CD14-positive monocyte (primary cell): ENCODE measurements around the gene SYNGR4. TPM values are rescaled to one million over a fixed set of nuclear protein-coding genes. Genes with fewer than 3 reads are reported as not detected.

Source experiments
- DNase-seq, 3 donors: peaks; one replicate each; pipeline ENCODE4 v3.0.0-alpha.2; 2011 to 2022
- H2AFZ ChIP-seq: 2 replicates; pipeline ENCODE4 v1.6.0; 2012; ENCODE audit warnings: mild to moderate bottlenecking, low read depth, low read length, inconsistent platforms; ENCODE audit not compliant: insufficient read depth, poor library complexity, severe bottlenecking
- H3K27ac ChIP-seq, 2 donors: 1 replicate in 1 of 2; 2 replicates in 1 of 2; pipeline ENCODE4 v1.5.1; 2012 to 2013; ENCODE audit warnings: low read length in 2 of 2, control low read depth in 1 of 2, inconsistent platforms in 1 of 2, low read depth in 1 of 2, mild to moderate bottlenecking in 1 of 2
- H3K27me3 ChIP-seq, 2 donors: one replicate each; pipeline versions ENCODE4 v1.6.0 to v1.6.1; 2011 to 2013; ENCODE audit warnings: low read length in 2 of 2; ENCODE audit not compliant: control insufficient read depth in 2 of 2, insufficient read depth in 2 of 2
- H3K36me3 ChIP-seq, 2 donors: replicated peaks in 1 of 2; 1 replicate in 1 of 2; 2 replicates in 1 of 2; pipeline versions ENCODE4 v1.5.1 to v1.6.1; 2012 to 2013; ENCODE audit warnings: low read length in 2 of 2, control low read depth in 1 of 2, inconsistent platforms in 1 of 2, mild to moderate bottlenecking in 1 of 2; ENCODE audit not compliant: insufficient read depth in 2 of 2, control insufficient read depth in 1 of 2
- H3K4me1 ChIP-seq, 2 donors: 1 replicate in 1 of 2; 2 replicates in 1 of 2; pipeline versions ENCODE4 v1.5.1 to v1.6.1; 2012 to 2013; ENCODE audit warnings: low read length in 2 of 2, control low read depth in 1 of 2, inconsistent platforms in 1 of 2, mild to moderate bottlenecking in 1 of 2, moderate library complexity in 1 of 2; ENCODE audit not compliant: insufficient read depth in 2 of 2, control insufficient read depth in 1 of 2
- H3K4me2 ChIP-seq: replicated peaks from 2 replicates; pipeline ENCODE3; 2012; ENCODE audit warnings: low read length, moderate library complexity, mild to moderate bottlenecking; ENCODE audit not compliant: poor library complexity, severe bottlenecking; ENCODE audit errors: extremely low read depth
- H3K4me3 ChIP-seq, 3 experiments: fragments of 200-600 bp in 1 of 3; sonication (generic) in 1 of 3; replicated peaks in 1 of 3; 1 replicate in 2 of 3; 2 replicates in 1 of 3; pipeline ENCODE4 v1.5.1; 2011 to 2013; ENCODE audit warnings: low read length in 3 of 3, mild to moderate bottlenecking in 3 of 3, control low read depth in 2 of 3, low read depth in 2 of 3, inconsistent platforms in 1 of 3, moderate library complexity in 1 of 3
- H3K79me2 ChIP-seq: 2 replicates; pipeline ENCODE4 v1.6.0; 2012; ENCODE audit warnings: mild to moderate bottlenecking, control low read depth, inconsistent platforms, low read length, moderate library complexity; ENCODE audit not compliant: insufficient read depth
- H3K9ac ChIP-seq: 2 replicates; pipeline ENCODE4 v1.6.0; 2017; ENCODE audit warnings: low read length, mild to moderate bottlenecking; ENCODE audit not compliant: insufficient read depth, poor library complexity, severe bottlenecking
- H3K9me3 ChIP-seq, 2 donors: replicated peaks in 1 of 2; 1 replicate in 1 of 2; 2 replicates in 1 of 2; pipeline versions ENCODE4 v1.5.1 to v1.6.1; 2012 to 2013; ENCODE audit warnings: low read length in 2 of 2, control low read depth in 1 of 2; ENCODE audit not compliant: control insufficient read depth in 1 of 2, insufficient read depth in 1 of 2
- H4K20me1 ChIP-seq: 2 replicates; pipeline ENCODE4 v1.6.0; 2012; ENCODE audit warnings: mild to moderate bottlenecking, low read length, control low read depth, moderate library complexity; ENCODE audit not compliant: insufficient read depth
- H3K27ac Mint-ChIP-seq, 7 donors: one replicate each; pipeline ENCODE4 v1.8.0; 2020; ENCODE audit warnings: mild to moderate bottlenecking in 7 of 7, mixed read lengths in 7 of 7, moderate library complexity in 6 of 7, inconsistent platforms in 2 of 7
- H3K27me3 Mint-ChIP-seq, 3 donors: one replicate each; pipeline ENCODE4 v1.8.0; 2021 to 2022; ENCODE audit warnings: low read depth in 3 of 3, mild to moderate bottlenecking in 3 of 3, mixed read lengths in 3 of 3, moderate library complexity in 3 of 3, inconsistent platforms in 1 of 3
- H3K36me3 Mint-ChIP-seq, 2 donors: one replicate each; pipeline ENCODE4 v1.8.0; 2020; ENCODE audit warnings: mixed read lengths in 2 of 2, inconsistent platforms in 1 of 2, mild to moderate bottlenecking in 1 of 2
- H3K4me1 Mint-ChIP-seq: one replicate; pipeline ENCODE4 v1.8.0; 2020; ENCODE audit warnings: mild to moderate bottlenecking, mixed read lengths
- H3K4me3 Mint-ChIP-seq, 2 donors: one replicate each; pipeline ENCODE4 v1.8.0; 2020; ENCODE audit warnings: mild to moderate bottlenecking in 2 of 2, mixed read lengths in 2 of 2, moderate library complexity in 1 of 2
- H3K9me3 Mint-ChIP-seq, 7 donors: one replicate each; pipeline ENCODE4 v1.8.0; 2020 to 2022; ENCODE audit warnings: mixed read lengths in 7 of 7, mild to moderate bottlenecking in 6 of 7, moderate library complexity in 6 of 7, inconsistent platforms in 2 of 7
- WGBS: methylation state at CpG from one replicate; pipeline ENCODE4 v1.1.5; 2013; ENCODE audit warnings: missing lambda C conversion rate; ENCODE audit not compliant: insufficient coverage; 5-methylcytosine and 5-hydroxymethylcytosine counted together
- intact Hi-C, 2 donors: fragments of 100-400 bp; cut with micrococcal nuclease; formaldehyde crosslinking; loops; one replicate each; pipeline versions ENCODE4 v1.15.0 to v1.15.1; 2023
- polyA plus RNA-seq, 3 donors: library from polyadenylated mRNA; depleted of rRNA in 1 of 3; unstranded in 2 of 3; stranded (reverse) in 1 of 3; fragments of 300-500 nt in 2 of 3; fragments of >200 nt in 1 of 3; fragmentation: Illumina TruSeq in 2 of 3; gene quantifications; 1 replicate in 2 of 3; 2 replicates in 1 of 3; pipeline ENCODE4 v1.2.3, GENCODE V29; 2012 to 2021
- TF ChIP-seq, protein P1 (sequence below): fragments of 200-600 bp; IDR thresholded peaks from one replicate; pipeline ENCODE4 v1.8.0; 2022; ENCODE audit warnings: antibody characterized with exemption, mild to moderate bottlenecking

Gene SYNGR4
- polyA plus RNA-seq, 3 donors: not detected

DNA sequence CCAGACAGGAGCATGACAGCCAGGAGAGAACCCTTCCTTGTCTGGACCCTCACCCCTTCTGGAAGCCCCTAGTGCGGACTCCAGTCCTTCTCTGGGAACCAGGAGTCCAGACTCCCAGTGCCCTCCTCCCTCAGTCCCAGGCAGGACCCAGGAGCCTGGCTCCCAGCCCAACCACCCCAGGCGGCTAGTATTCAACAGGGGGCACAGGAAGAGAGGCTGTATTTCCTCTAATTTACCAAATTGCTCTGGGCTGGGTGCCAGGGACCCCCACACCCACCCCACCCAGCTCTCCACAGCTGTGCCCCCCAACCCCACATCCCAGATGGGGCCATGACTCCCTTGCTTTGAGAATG, 32.6 kb downstream of the SYNGR4 start:
- peaks cover 35 to 45% of the 10 kb centered on the region in 2 donors for H3K4me1 ChIP-seq
- DNase-seq: no peak
- no peak overlapping the region for H3K9ac ChIP-seq
- no peaks in the 10 kb centered on the region for H4K20me1 ChIP-seq
- H3K27ac Mint-ChIP-seq: no peak overlapping the region
- WGBS: no CpG with 5 or more reads among the region's 2 CpGs
- H3K4me1 Mint-ChIP-seq: peaks cover 41% of the 10 kb centered on the region
- peaks cover 48 to 59% of the 10 kb centered on the region in 2 donors for H3K27me3 ChIP-seq
- H3K27me3 Mint-ChIP-seq: peaks cover 57 to 67% (median 66%) of the 10 kb centered on the region in 3 donors
- intact Hi-C loops: loop anchor here in 1 of 2 donors (10.0 kb wide), 1 partner anchor 48 kb away; the partner anchor contains the start of gene GRWD1
- peaks cover 4 to 51% (median 14%) of the 10 kb centered on the region in 7 donors for H3K9me3 Mint-ChIP-seq
- H3K27ac ChIP-seq: no peak overlapping the region
- TF ChIP-seq, protein P1, sequence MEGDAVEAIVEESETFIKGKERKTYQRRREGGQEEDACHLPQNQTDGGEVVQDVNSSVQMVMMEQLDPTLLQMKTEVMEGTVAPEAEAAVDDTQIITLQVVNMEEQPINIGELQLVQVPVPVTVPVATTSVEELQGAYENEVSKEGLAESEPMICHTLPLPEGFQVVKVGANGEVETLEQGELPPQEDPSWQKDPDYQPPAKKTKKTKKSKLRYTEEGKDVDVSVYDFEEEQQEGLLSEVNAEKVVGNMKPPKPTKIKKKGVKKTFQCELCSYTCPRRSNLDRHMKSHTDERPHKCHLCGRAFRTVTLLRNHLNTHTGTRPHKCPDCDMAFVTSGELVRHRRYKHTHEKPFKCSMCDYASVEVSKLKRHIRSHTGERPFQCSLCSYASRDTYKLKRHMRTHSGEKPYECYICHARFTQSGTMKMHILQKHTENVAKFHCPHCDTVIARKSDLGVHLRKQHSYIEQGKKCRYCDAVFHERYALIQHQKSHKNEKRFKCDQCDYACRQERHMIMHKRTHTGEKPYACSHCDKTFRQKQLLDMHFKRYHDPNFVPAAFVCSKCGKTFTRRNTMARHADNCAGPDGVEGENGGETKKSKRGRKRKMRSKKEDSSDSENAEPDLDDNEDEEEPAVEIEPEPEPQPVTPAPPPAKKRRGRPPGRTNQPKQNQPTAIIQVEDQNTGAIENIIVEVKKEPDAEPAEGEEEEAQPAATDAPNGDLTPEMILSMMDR: no peak
- no peak overlapping the region for H2AFZ ChIP-seq
- no peaks in the 10 kb centered on the region for H3K79me2 ChIP-seq
- no peaks in the 10 kb centered on the region for H3K36me3 ChIP-seq
- peaks cover 4 to 15% of the 10 kb centered on the region in 2 donors for H3K9me3 ChIP-seq
- H3K4me2 ChIP-seq: no peak overlapping the region
- H3K4me3 ChIP-seq: no peak overlapping the region
- H3K4me3 Mint-ChIP-seq: peak overlapping the region in 1 of 2 donors; percentile 95
- peaks cover 0 to 10% of the 10 kb centered on the region in 2 donors for H3K36me3 Mint-ChIP-seq

DNA sequence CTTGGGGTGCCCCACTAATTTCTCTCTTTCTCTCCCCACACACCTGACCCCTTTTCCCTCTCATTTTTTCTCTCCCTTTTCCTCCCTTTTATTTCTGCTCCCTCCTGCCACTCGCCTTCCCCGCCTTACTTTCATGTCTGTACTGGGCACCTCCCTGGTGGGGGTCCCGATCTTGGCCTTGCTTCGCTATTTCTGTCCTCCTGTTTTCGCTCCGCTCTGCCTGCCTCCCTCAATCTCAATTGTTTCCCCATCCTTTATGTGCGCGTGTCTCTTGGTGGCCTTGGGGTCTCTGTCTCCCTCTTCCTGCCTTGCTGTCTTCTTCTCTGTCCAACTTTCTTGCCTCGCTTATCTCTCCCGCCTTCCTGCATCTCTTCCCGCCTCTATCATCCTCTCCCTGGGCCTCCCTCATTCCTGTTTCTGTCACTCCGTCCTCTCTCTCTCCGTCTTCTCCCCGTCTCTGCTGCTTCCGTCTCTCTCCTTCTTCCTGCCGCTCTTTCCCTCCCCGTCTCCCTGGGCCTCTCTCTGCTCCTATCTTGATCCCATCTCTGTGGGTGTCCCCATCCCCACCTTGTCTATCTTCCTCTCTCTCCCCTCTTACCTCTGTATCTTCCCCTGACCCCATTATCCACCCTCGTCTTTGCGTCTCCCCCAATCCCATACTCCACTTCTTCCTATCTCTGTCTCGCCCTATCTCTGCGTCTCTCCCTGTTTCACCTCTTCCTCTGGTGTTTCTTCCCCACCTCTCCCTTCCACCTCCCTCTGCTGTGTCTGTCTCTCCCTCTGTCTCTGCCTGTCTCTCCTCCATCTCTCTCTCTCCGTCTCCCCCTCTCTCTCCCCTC, 33.3 kb downstream of the SYNGR4 start:
- no peak overlapping the region for H3K27ac ChIP-seq
- intact Hi-C loops: loop anchor here in 1 of 2 donors (10.0 kb wide), 1 partner anchor 47 kb away; the partner anchor contains the start of gene GRWD1

More for the DNA sequence above, 33.3 kb downstream of the SYNGR4 start:
- H3K27me3 ChIP-seq: peaks cover 47 to 56% of the 10 kb centered on the region in 2 donors
- H3K4me3 ChIP-seq: peak overlapping the region; percentile 17 to 73 (median 36)
- H3K9me3 ChIP-seq: peaks cover 4 to 15% of the 10 kb centered on the region in 2 donors
- H4K20me1 ChIP-seq: no peaks in the 10 kb centered on the region
- H3K36me3 ChIP-seq: no peaks in the 10 kb centered on the region
- H3K36me3 Mint-ChIP-seq: peaks cover 0 to 10% of the 10 kb centered on the region in 2 donors
- no peaks in the 10 kb centered on the region for H3K79me2 ChIP-seq
- 33% methylated on average over 22 of the region's 22 CpGs for WGBS
- peak overlapping the region; percentile 87 for H2AFZ ChIP-seq
- peak overlapping the region; percentile 72 for H3K4me2 ChIP-seq
- peaks cover 35 to 45% of the 10 kb centered on the region in 2 donors for H3K4me1 ChIP-seq
- peak overlapping the region; percentile 94 to 95 for H3K4me3 Mint-ChIP-seq
- TF ChIP-seq, protein P1: no peak
- peaks cover 4 to 46% (median 14%) of the 10 kb centered on the region in 7 donors for H3K9me3 Mint-ChIP-seq
- H3K27me3 Mint-ChIP-seq: peaks cover 56 to 62% (median 59%) of the 10 kb centered on the region in 3 donors
- no peak for DNase-seq
- peak overlapping the region; percentile 19 for H3K9ac ChIP-seq
- peaks cover 41% of the 10 kb centered on the region for H3K4me1 Mint-ChIP-seq
- peak overlapping the region in 4 of 7 donors; percentile 9 to 82 (median 62) for H3K27ac Mint-ChIP-seq
